WTC11 (cell line): ENCODE results near the gene CD46. TPM values are rescaled to one million over a fixed set of nuclear protein-coding genes. Genes with fewer than 3 reads are reported as not detected.

ENCODE experiments used
- ATAC-seq: fragments of 200-7000 bp; cut with Tn5 transposase; 2 replicates; pipeline ENCODE4 v1.10.0; 2021; ENCODE audit warnings: mild to moderate bottlenecking, moderate library complexity
- CTCF ChIA-PET: fragments of 300-600 bp; sonication (Branson Sonifier 250); formaldehyde crosslinking; loops from one replicate; lab custom pipeline; 2021; ENCODE audit warnings: antibody characterized with exemption; lab: Charles Lee
- POLR2A ChIA-PET: fragments of 350-600 bp; sonication (Branson Sonifier 250); formaldehyde crosslinking; loops from one replicate; lab custom pipeline; 2021; ENCODE audit warnings: antibody characterized with exemption; lab: Charles Lee
- DNase-seq: peaks from one replicate; pipeline ENCODE4 v3.0.0; 2021; ENCODE audit warnings: low spot score
- H3K27ac Mint-ChIP-seq: 2 replicates; pipeline ENCODE4 v1.8.0; 2021; ENCODE audit warnings: mixed read lengths
- H3K27me3 Mint-ChIP-seq: 2 replicates; pipeline ENCODE4 v1.8.0; 2021; ENCODE audit warnings: low read depth, mild to moderate bottlenecking, moderate library complexity, mixed read lengths
- H3K36me3 Mint-ChIP-seq: 2 replicates; pipeline ENCODE4 v1.8.0; 2021; ENCODE audit warnings: mixed read lengths
- H3K4me1 Mint-ChIP-seq: 2 replicates; pipeline ENCODE4 v1.8.0; 2022; ENCODE audit warnings: mixed read lengths
- H3K4me3 Mint-ChIP-seq: 2 replicates; pipeline ENCODE4 v1.8.0; 2021; ENCODE audit warnings: mild to moderate bottlenecking, moderate library complexity, mixed read lengths
- H3K9me3 Mint-ChIP-seq: 2 replicates; pipeline ENCODE4 v1.8.0; 2021; ENCODE audit warnings: mixed read lengths
- FOXP1 ChIP-seq: sonication (generic); formaldehyde crosslinking; IDR thresholded peaks from 2 replicates; pipeline ENCODE4 v1.8.0; 2022; ENCODE audit warnings: missing genetic modification reagents, mild to moderate bottlenecking, moderate library complexity, borderline replicate concordance
- IRF2 ChIP-seq: sonication (generic); formaldehyde crosslinking; IDR thresholded peaks from 2 replicates; pipeline ENCODE4 v1.8.0; 2022; ENCODE audit warnings: low read depth, missing genetic modification reagents, borderline replicate concordance
- JUN ChIP-seq: sonication (generic); formaldehyde crosslinking; IDR thresholded peaks from 2 replicates; pipeline ENCODE4 v1.8.0; 2023; ENCODE audit warnings: mild to moderate bottlenecking, missing genetic modification reagents
- NFATC4 ChIP-seq: fragments of 250-450 bp; sonication (Bioruptor Pico); IDR thresholded peaks from 2 replicates; pipeline ENCODE4 v1.9.0; 2021; ENCODE audit warnings: mild to moderate bottlenecking
- NFYB ChIP-seq: sonication (generic); formaldehyde crosslinking; conservative IDR thresholded peaks from 2 replicates; pipeline ENCODE4 v1.8.0; 2022; ENCODE audit warnings: low read depth, missing genetic modification reagents
- NR2C2 ChIP-seq: sonication (generic); formaldehyde crosslinking; IDR thresholded peaks from 2 replicates; pipeline ENCODE4 v1.8.0; 2022; ENCODE audit warnings: mild to moderate bottlenecking, missing genetic modification reagents
- PRRX2 ChIP-seq: fragments of 250-450 bp; sonication (Bioruptor Pico); IDR thresholded peaks from 2 replicates; pipeline ENCODE4 v1.8.0; 2021; ENCODE audit warnings: mild to moderate bottlenecking
- SOX15 ChIP-seq: fragments of 250-450 bp; sonication (Bioruptor Pico); IDR thresholded peaks from 2 replicates; pipeline ENCODE4 v1.9.0; 2021; ENCODE audit warnings: mild to moderate bottlenecking
- TP53 ChIP-seq: sonication (generic); formaldehyde crosslinking; IDR thresholded peaks from 2 replicates; pipeline ENCODE4 v1.8.1; 2023; ENCODE audit warnings: mild to moderate bottlenecking, missing genetic modification reagents
- ZBTB21 ChIP-seq: sonication (generic); formaldehyde crosslinking; IDR thresholded peaks from 2 replicates; pipeline ENCODE4 v1.8.1; 2023; ENCODE audit warnings: mild to moderate bottlenecking, missing genetic modification reagents, borderline replicate concordance
- ZNF416 ChIP-seq: fragments of 250-450 bp; sonication (Bioruptor Pico); IDR thresholded peaks from 2 replicates; pipeline ENCODE4 v1.9.0; 2021; ENCODE audit warnings: mild to moderate bottlenecking, inconsistent platforms
- total RNA-seq: library from RNA; stranded (reverse); gene quantifications from 3 replicates; pipeline ENCODE4 v1.2.3, GENCODE V29; 2021
- TF ChIP-seq, protein P1 (sequence below): sonication (generic); formaldehyde crosslinking; IDR thresholded peaks from 2 replicates; pipeline ENCODE4 v1.8.0; 2022; ENCODE audit warnings: mild to moderate bottlenecking, missing genetic modification reagents
- TF ChIP-seq, protein P2 (sequence below): fragments of 250-450 bp; sonication (Bioruptor Pico); IDR thresholded peaks from 2 replicates; pipeline ENCODE4 v1.9.0; 2021; ENCODE audit warnings: mild to moderate bottlenecking
- TF ChIP-seq, protein P3 (sequence below): sonication (generic); formaldehyde crosslinking; IDR thresholded peaks from 2 replicates; pipeline ENCODE4 v1.8.1; 2023; ENCODE audit warnings: mild to moderate bottlenecking, missing genetic modification reagents, moderate library complexity
- TF ChIP-seq, protein P4 (sequence below): sonication (generic); formaldehyde crosslinking; IDR thresholded peaks from 2 replicates; pipeline ENCODE4 v1.8.0; 2022; ENCODE audit warnings: mild to moderate bottlenecking, missing genetic modification reagents
- TF ChIP-seq, protein P5 (sequence below): sonication (generic); formaldehyde crosslinking; IDR thresholded peaks from 2 replicates; pipeline ENCODE4 v1.8.1; 2022; ENCODE audit warnings: missing genetic modification reagents, borderline replicate concordance
- TF ChIP-seq, protein P6 (sequence below): fragments of 250-450 bp; sonication (Bioruptor Pico); IDR thresholded peaks from 2 replicates; pipeline ENCODE4 v1.9.0; 2021; ENCODE audit warnings: mild to moderate bottlenecking, borderline replicate concordance
- TF ChIP-seq, protein P7 (sequence below): sonication (generic); formaldehyde crosslinking; IDR thresholded peaks from 2 replicates; pipeline ENCODE4 v1.8.1; 2022; ENCODE audit warnings: low read depth, mild to moderate bottlenecking, moderate library complexity, missing genetic modification reagents, borderline replicate concordance
- TF ChIP-seq, protein P8 (sequence below): fragments of 250-450 bp; sonication (Bioruptor Pico); IDR thresholded peaks from 2 replicates; pipeline ENCODE4 v1.9.0; 2021; ENCODE audit warnings: mild to moderate bottlenecking

CD46 gene
- total RNA-seq, 1 experiment from 2014 or later = 150 TPM

DNA sequence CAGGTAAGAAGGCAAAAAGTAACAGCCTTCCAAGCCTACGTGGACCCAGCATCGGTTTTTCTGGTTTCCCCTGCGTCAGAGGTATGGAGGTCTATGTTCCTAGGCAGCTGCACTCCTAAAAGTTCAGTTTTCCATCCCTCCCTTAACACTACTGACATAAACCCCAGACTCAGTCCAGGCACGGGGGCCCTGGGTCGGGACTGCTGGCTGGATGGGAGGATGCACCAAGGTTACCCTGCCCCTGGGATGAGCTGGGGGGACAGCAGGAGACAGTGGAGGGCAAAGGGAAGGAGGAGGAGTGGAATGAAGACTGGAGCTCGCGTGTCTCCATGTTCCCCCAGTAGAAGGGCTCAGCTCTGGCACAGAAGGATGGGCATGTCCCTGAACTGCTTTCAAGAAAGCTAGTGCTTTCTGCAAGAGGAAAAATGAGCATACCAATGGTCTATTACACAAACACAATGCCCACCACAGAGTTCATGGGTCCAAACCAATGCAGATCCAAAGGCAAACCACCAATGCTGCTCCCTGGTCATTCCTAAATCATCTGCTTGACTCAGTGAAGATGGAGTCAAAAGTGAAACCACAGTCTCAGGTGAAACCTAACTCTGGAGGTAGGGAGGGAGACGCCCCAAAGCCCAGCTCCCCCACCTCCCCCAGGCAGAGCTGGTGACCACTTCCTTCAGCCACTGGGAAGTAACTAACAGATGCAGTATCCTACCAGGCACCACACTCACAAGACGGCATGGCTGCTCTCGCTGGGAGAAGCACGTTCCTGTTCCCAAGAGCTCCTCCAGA lies 54.9 kb downstream of the CD46 start:
- ChIA-PET CTCF (interaction anchor here (0.6 to 3.2 kb wide), 3 partner anchors 10 to 156 kb away, joined by 3 to 15 read pairs (median 3); no protein-coding TSS in a partner anchor), POLR2A (no interaction called here)
- peaks cover 10% of the 10 kb centered on the region for H3K4me1 Mint-ChIP-seq

More for the DNA sequence above, 54.9 kb downstream of the CD46 start:
- Mint-ChIP-seq H3K36me3 (no peaks in the 10 kb centered on the region), H3K27ac (no peak overlapping the region), H3K4me3 (no peak overlapping the region), H3K27me3 (no peaks in the 10 kb centered on the region; the same call in 1 of the 2 replicates), H3K9me3 (no peaks in the 10 kb centered on the region)
- ATAC-seq (no peak), DNase-seq (no peak)
- TF ChIP-seq, protein P1, sequence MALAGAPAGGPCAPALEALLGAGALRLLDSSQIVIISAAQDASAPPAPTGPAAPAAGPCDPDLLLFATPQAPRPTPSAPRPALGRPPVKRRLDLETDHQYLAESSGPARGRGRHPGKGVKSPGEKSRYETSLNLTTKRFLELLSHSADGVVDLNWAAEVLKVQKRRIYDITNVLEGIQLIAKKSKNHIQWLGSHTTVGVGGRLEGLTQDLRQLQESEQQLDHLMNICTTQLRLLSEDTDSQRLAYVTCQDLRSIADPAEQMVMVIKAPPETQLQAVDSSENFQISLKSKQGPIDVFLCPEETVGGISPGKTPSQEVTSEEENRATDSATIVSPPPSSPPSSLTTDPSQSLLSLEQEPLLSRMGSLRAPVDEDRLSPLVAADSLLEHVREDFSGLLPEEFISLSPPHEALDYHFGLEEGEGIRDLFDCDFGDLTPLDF (CRISPR knock-in tag) = no peak
- no peak for TF ChIP-seq NFATC4 (CRISPR knock-in tag)
- TF ChIP-seq TP53 = no peak
- TF ChIP-seq ZBTB21 (CRISPR knock-in tag) = no peak
- TF ChIP-seq FOXP1 (CRISPR knock-in tag) = no peak
- TF ChIP-seq, protein P2, sequence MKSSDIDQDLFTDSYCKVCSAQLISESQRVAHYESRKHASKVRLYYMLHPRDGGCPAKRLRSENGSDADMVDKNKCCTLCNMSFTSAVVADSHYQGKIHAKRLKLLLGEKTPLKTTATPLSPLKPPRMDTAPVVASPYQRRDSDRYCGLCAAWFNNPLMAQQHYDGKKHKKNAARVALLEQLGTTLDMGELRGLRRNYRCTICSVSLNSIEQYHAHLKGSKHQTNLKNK (CRISPR knock-in tag) = no peak
- TF ChIP-seq NR2C2 (CRISPR knock-in tag) = no peak
- TF ChIP-seq IRF2 (CRISPR knock-in tag) = no peak
- no peak for TF ChIP-seq NFYB
- TF ChIP-seq, protein P3, sequence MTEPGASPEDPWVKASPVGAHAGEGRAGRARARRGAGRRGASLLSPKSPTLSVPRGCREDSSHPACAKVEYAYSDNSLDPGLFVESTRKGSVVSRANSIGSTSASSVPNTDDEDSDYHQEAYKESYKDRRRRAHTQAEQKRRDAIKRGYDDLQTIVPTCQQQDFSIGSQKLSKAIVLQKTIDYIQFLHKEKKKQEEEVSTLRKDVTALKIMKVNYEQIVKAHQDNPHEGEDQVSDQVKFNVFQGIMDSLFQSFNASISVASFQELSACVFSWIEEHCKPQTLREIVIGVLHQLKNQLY (CRISPR knock-in tag) = no peak
- no peak for TF ChIP-seq JUN
- TF ChIP-seq, protein P4, sequence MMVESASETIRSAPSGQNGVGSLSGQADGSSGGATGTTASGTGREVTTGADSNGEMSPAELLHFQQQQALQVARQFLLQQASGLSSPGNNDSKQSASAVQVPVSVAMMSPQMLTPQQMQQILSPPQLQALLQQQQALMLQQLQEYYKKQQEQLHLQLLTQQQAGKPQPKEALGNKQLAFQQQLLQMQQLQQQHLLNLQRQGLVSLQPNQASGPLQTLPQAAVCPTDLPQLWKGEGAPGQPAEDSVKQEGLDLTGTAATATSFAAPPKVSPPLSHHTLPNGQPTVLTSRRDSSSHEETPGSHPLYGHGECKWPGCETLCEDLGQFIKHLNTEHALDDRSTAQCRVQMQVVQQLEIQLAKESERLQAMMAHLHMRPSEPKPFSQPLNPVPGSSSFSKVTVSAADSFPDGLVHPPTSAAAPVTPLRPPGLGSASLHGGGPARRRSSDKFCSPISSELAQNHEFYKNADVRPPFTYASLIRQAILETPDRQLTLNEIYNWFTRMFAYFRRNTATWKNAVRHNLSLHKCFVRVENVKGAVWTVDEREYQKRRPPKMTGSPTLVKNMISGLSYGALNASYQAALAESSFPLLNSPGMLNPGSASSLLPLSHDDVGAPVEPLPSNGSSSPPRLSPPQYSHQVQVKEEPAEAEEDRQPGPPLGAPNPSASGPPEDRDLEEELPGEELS (CRISPR knock-in tag) = no peak
- TF ChIP-seq, protein P5, sequence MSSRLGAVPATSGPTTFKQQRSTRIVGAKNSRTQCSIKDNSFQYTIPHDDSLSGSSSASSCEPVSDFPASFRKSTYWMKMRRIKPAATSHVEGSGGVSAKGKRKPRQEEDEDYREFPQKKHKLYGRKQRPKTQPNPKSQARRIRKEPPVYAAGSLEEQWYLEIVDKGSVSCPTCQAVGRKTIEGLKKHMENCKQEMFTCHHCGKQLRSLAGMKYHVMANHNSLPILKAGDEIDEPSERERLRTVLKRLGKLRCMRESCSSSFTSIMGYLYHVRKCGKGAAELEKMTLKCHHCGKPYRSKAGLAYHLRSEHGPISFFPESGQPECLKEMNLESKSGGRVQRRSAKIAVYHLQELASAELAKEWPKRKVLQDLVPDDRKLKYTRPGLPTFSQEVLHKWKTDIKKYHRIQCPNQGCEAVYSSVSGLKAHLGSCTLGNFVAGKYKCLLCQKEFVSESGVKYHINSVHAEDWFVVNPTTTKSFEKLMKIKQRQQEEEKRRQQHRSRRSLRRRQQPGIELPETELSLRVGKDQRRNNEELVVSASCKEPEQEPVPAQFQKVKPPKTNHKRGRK (CRISPR knock-in tag) = no peak
- TF ChIP-seq SOX15 (CRISPR knock-in tag) = no peak
- TF ChIP-seq PRRX2 (CRISPR knock-in tag) = no peak
- TF ChIP-seq, protein P6, sequence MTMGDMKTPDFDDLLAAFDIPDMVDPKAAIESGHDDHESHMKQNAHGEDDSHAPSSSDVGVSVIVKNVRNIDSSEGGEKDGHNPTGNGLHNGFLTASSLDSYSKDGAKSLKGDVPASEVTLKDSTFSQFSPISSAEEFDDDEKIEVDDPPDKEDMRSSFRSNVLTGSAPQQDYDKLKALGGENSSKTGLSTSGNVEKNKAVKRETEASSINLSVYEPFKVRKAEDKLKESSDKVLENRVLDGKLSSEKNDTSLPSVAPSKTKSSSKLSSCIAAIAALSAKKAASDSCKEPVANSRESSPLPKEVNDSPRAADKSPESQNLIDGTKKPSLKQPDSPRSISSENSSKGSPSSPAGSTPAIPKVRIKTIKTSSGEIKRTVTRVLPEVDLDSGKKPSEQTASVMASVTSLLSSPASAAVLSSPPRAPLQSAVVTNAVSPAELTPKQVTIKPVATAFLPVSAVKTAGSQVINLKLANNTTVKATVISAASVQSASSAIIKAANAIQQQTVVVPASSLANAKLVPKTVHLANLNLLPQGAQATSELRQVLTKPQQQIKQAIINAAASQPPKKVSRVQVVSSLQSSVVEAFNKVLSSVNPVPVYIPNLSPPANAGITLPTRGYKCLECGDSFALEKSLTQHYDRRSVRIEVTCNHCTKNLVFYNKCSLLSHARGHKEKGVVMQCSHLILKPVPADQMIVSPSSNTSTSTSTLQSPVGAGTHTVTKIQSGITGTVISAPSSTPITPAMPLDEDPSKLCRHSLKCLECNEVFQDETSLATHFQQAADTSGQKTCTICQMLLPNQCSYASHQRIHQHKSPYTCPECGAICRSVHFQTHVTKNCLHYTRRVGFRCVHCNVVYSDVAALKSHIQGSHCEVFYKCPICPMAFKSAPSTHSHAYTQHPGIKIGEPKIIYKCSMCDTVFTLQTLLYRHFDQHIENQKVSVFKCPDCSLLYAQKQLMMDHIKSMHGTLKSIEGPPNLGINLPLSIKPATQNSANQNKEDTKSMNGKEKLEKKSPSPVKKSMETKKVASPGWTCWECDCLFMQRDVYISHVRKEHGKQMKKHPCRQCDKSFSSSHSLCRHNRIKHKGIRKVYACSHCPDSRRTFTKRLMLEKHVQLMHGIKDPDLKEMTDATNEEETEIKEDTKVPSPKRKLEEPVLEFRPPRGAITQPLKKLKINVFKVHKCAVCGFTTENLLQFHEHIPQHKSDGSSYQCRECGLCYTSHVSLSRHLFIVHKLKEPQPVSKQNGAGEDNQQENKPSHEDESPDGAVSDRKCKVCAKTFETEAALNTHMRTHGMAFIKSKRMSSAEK (CRISPR knock-in tag) = no peak
- TF ChIP-seq, protein P7, sequence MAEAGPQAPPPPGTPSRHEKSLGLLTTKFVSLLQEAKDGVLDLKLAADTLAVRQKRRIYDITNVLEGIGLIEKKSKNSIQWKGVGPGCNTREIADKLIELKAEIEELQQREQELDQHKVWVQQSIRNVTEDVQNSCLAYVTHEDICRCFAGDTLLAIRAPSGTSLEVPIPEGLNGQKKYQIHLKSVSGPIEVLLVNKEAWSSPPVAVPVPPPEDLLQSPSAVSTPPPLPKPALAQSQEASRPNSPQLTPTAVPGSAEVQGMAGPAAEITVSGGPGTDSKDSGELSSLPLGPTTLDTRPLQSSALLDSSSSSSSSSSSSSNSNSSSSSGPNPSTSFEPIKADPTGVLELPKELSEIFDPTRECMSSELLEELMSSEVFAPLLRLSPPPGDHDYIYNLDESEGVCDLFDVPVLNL (CRISPR knock-in tag) = no peak
- no peak for TF ChIP-seq ZNF416 (CRISPR knock-in tag)
- TF ChIP-seq, protein P8, sequence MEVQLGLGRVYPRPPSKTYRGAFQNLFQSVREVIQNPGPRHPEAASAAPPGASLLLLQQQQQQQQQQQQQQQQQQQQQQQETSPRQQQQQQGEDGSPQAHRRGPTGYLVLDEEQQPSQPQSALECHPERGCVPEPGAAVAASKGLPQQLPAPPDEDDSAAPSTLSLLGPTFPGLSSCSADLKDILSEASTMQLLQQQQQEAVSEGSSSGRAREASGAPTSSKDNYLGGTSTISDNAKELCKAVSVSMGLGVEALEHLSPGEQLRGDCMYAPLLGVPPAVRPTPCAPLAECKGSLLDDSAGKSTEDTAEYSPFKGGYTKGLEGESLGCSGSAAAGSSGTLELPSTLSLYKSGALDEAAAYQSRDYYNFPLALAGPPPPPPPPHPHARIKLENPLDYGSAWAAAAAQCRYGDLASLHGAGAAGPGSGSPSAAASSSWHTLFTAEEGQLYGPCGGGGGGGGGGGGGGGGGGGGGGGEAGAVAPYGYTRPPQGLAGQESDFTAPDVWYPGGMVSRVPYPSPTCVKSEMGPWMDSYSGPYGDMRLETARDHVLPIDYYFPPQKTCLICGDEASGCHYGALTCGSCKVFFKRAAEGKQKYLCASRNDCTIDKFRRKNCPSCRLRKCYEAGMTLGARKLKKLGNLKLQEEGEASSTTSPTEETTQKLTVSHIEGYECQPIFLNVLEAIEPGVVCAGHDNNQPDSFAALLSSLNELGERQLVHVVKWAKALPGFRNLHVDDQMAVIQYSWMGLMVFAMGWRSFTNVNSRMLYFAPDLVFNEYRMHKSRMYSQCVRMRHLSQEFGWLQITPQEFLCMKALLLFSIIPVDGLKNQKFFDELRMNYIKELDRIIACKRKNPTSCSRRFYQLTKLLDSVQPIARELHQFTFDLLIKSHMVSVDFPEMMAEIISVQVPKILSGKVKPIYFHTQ (CRISPR knock-in tag) = no peak
